H1 (cell line): Measurements from ENCODE around the gene STK32A. TPM values are rescaled to one million over a fixed set of nuclear protein-coding genes. Genes with fewer than 3 reads are reported as not detected.

Experiments
- CTCF ChIA-PET: fragments of 300-600 bp; sonication (Branson Sonifier 250); formaldehyde crosslinking; loops from one replicate; lab custom pipeline; 2021; ENCODE audit not compliant: partially characterized antibody; lab: Charles Lee
- POLR2A ChIA-PET: fragments of 300-600 bp; sonication (Branson Sonifier 250); formaldehyde crosslinking; loops from one replicate; lab custom pipeline; 2021; ENCODE audit warnings: inconsistent platforms; ENCODE audit not compliant: partially characterized antibody; lab: Charles Lee
- DNase-seq, 2 experiments: peaks; one replicate each; pipeline versions ENCODE4 v3.0.0 to v3.0.0-alpha.2; 2010 to 2022; ENCODE audit warnings: low spot score in 2 of 2, low read depth in 1 of 2, mixed read lengths in 1 of 2
- FAIRE-seq: peaks from 2 replicates; lab custom pipeline; 2011; peaks lifted over from hg19 to GRCh38; lab: Jason Lieb, UNC
- H2AFZ ChIP-seq: 2 replicates; pipeline ENCODE4 v1.8.1; 2012; ENCODE audit warnings: low read length, inconsistent platforms
- H2AK5ac ChIP-seq: 2 replicates; pipeline ENCODE4 v1.6.1; 2013; ENCODE audit warnings: low read depth, low read length
- H2BK120ac ChIP-seq: replicated peaks from 2 replicates; pipeline ENCODE3; 2013; ENCODE audit warnings: low read depth, low read length, inconsistent platforms
- H2BK12ac ChIP-seq: 2 replicates; pipeline ENCODE4 v1.6.1; 2013; ENCODE audit warnings: low read depth, low read length
- H2BK15ac ChIP-seq: 2 replicates; pipeline ENCODE4 v1.6.1; 2013; ENCODE audit warnings: low read length
- H2BK20ac ChIP-seq: 2 replicates; pipeline ENCODE4 v1.6.1; 2013; ENCODE audit warnings: low read length
- H2BK5ac ChIP-seq: 2 replicates; pipeline ENCODE4 v1.6.1; 2013; ENCODE audit warnings: low read depth, low read length
- H3K14ac ChIP-seq: 2 replicates; pipeline ENCODE4 v1.6.1; 2013; ENCODE audit warnings: inconsistent platforms; ENCODE audit not compliant: insufficient read length
- H3K18ac ChIP-seq: 2 replicates; pipeline ENCODE4 v1.6.1; 2013; ENCODE audit warnings: low read length; ENCODE audit errors: extremely low read depth
- H3K23ac ChIP-seq: 2 replicates; pipeline ENCODE4 v1.6.1; 2013; ENCODE audit warnings: inconsistent platforms; ENCODE audit not compliant: insufficient read length
- H3K23me2 ChIP-seq: 2 replicates; pipeline ENCODE4 v1.6.1; 2013; ENCODE audit warnings: low read depth, low read length
- H3K27ac ChIP-seq: 2 replicates; pipeline ENCODE4 v1.6.1; 2011; ENCODE audit warnings: low read depth, low read length, inconsistent platforms
- H3K27me3 ChIP-seq, 4 experiments: replicated peaks in 1 of 4; 1 replicate in 1 of 4; 2 replicates in 3 of 4; pipeline versions ENCODE4 v1.6.1 to v1.8.1; 2011 to 2013; ENCODE audit warnings: low read length in 3 of 4, mild to moderate bottlenecking in 3 of 4, inconsistent platforms in 2 of 4, mixed read lengths in 2 of 4, moderate library complexity in 1 of 4; ENCODE audit not compliant: control insufficient read depth in 3 of 4, insufficient read depth in 3 of 4; ENCODE audit errors: extremely low read depth in 1 of 4
- H3K36me3 ChIP-seq, 4 experiments: 2 replicates each; pipeline versions ENCODE4 v1.6.1 to v1.8.1; 2011 to 2013; ENCODE audit warnings: mild to moderate bottlenecking in 4 of 4, low read length in 3 of 4, moderate library complexity in 2 of 4, control low read depth in 1 of 4, inconsistent platforms in 1 of 4; ENCODE audit not compliant: insufficient read depth in 4 of 4, control insufficient read depth in 2 of 4
- H3K4ac ChIP-seq: replicated peaks from 2 replicates; pipeline ENCODE3; 2013; ENCODE audit warnings: low read length, low read depth, mixed read lengths, inconsistent platforms; ENCODE audit not compliant: insufficient read length
- H3K4me1 ChIP-seq, 4 experiments: replicated peaks in 1 of 4; 1 replicate in 1 of 4; 2 replicates in 3 of 4; pipeline versions ENCODE4 v1.6.1 to v1.8.1; 2011 to 2013; ENCODE audit warnings: low read length in 3 of 4, inconsistent platforms in 2 of 4, mixed read lengths in 1 of 4; ENCODE audit not compliant: insufficient read depth in 4 of 4, control insufficient read depth in 3 of 4
- H3K4me2 ChIP-seq, 2 experiments: 2 replicates each; pipeline versions ENCODE4 v1.6.1 to v1.8.1; 2011 to 2013; ENCODE audit warnings: low read depth in 2 of 2, low read length in 2 of 2, control low read depth in 1 of 2, inconsistent platforms in 1 of 2, mild to moderate bottlenecking in 1 of 2; ENCODE audit not compliant: insufficient read depth in 1 of 2
- H3K4me3 ChIP-seq, 4 experiments: fragments of 200-600, 300-600 bp in 1 of 4; sonication (generic), shearing (Covaris generic), sonication (Bioruptor Twin) in 1 of 4; 2 replicates each; pipeline versions ENCODE4 v1.5.1 to v1.8.1; 2011 to 2016; ENCODE audit warnings: low read length in 4 of 4, low read depth in 3 of 4, control low read depth in 2 of 4, inconsistent platforms in 2 of 4, mild to moderate bottlenecking in 2 of 4, mixed read lengths in 1 of 4, moderate library complexity in 1 of 4; ENCODE audit not compliant: insufficient read depth in 2 of 4; ENCODE audit errors: extremely low read depth in 1 of 4
- H3K56ac ChIP-seq: replicated peaks from 2 replicates; pipeline ENCODE3; 2013; ENCODE audit warnings: low read depth, mild to moderate bottlenecking, mixed read lengths, low read length, inconsistent platforms; ENCODE audit not compliant: insufficient read length
- H3K79me1 ChIP-seq: 2 replicates; pipeline ENCODE4 v1.6.1; 2013; ENCODE audit warnings: low read depth, low read length, control low read depth
- H3K79me2 ChIP-seq, 2 experiments: 2 replicates each; pipeline versions ENCODE4 v1.6.1 to v1.8.1; 2012 to 2013; ENCODE audit warnings: low read length in 2 of 2, mild to moderate bottlenecking in 2 of 2, inconsistent platforms in 1 of 2; ENCODE audit not compliant: insufficient read depth in 2 of 2, control insufficient read depth in 1 of 2
- H3K9ac ChIP-seq, 4 experiments: replicated peaks in 1 of 4; 1 replicate in 1 of 4; 2 replicates in 3 of 4; pipeline versions ENCODE4 v1.6.1 to v1.8.1; 2011 to 2013; ENCODE audit warnings: low read depth in 3 of 4, low read length in 3 of 4, control low read depth in 2 of 4, mild to moderate bottlenecking in 2 of 4, moderate library complexity in 2 of 4, inconsistent platforms in 1 of 4; ENCODE audit errors: extremely low read depth in 1 of 4
- H3K9me3 ChIP-seq, 2 experiments: 2 replicates each; pipeline versions ENCODE4 v1.6.1 to v1.8.1; 2012 to 2013; ENCODE audit warnings: mild to moderate bottlenecking in 2 of 2, moderate library complexity in 2 of 2, control low read depth in 1 of 2, inconsistent platforms in 1 of 2, low read depth in 1 of 2, low read length in 1 of 2, mixed read lengths in 1 of 2; ENCODE audit not compliant: insufficient read depth in 2 of 2
- H4K20me1 ChIP-seq, 2 experiments: replicated peaks in 1 of 2; 2 replicates each; pipeline versions ENCODE3 to v1.8.1; 2011 to 2013; ENCODE audit warnings: inconsistent platforms in 2 of 2, low read length in 2 of 2, mild to moderate bottlenecking in 1 of 2; ENCODE audit not compliant: insufficient read depth in 2 of 2, control insufficient read depth in 1 of 2
- H4K5ac ChIP-seq: 2 replicates; pipeline ENCODE4 v1.6.1; 2013; ENCODE audit warnings: low read length, low read depth, mixed read lengths, inconsistent platforms; ENCODE audit not compliant: insufficient read length
- H4K8ac ChIP-seq: 2 replicates; pipeline ENCODE4 v1.8.0; 2013; ENCODE audit warnings: mild to moderate bottlenecking, moderate library complexity, low read length, inconsistent platforms; ENCODE audit not compliant: insufficient read depth; ENCODE audit errors: extremely low read depth
- H4K91ac ChIP-seq: replicated peaks from 2 replicates; pipeline ENCODE3; 2013; ENCODE audit warnings: low read length, mixed read lengths, inconsistent platforms; ENCODE audit not compliant: insufficient read length
- BCL11A ChIP-seq, 2 experiments: IDR thresholded peaks; one replicate each; pipeline ENCODE4 v1.6.1; 2011; ENCODE audit warnings: low read depth in 2 of 2, low read length in 2 of 2, mild to moderate bottlenecking in 2 of 2
- KDM1A ChIP-seq: fragments of 200-600, 300-600 bp; sonication (generic); IDR thresholded peaks from 2 replicates; pipeline ENCODE4 v1.7.1; 2016; ENCODE audit warnings: mild to moderate bottlenecking, low read length, borderline replicate concordance
- POLR2A ChIP-seq, 2 experiments: IDR thresholded peaks; 1 replicate in 1 of 2; 2 replicates in 1 of 2; pipeline ENCODE4 v1.6.1; 2011; ENCODE audit warnings: low read depth in 2 of 2, low read length in 2 of 2, mild to moderate bottlenecking in 2 of 2; ENCODE audit errors: control extremely low read depth in 1 of 2
- SIRT6 ChIP-seq: IDR thresholded peaks from one replicate; pipeline ENCODE4 v1.7.1; 2012; ENCODE audit warnings: low read length, inconsistent platforms
- SIX5 ChIP-seq: IDR thresholded peaks from 2 replicates; pipeline ENCODE4 v1.6.1; 2011; ENCODE audit warnings: mild to moderate bottlenecking, low read depth, low read length
- ZNF274 ChIP-seq: IDR thresholded peaks from 2 replicates; pipeline ENCODE4 v1.7.0; 2012; ENCODE audit warnings: low read length, borderline replicate concordance; ENCODE audit errors: extremely low read depth
- WGBS, 2 experiments: shearing (Covaris generic) in 1 of 2; methylation state at CpG; one replicate each; pipeline versions ENCODE4 v1.1.6 to v1.1.7; 2013 to 2015; ENCODE audit warnings: low lambda C conversion rate in 2 of 2, mixed read lengths in 2 of 2, inconsistent platforms in 1 of 2, low coverage in 1 of 2, missing lambda C conversion rate in 1 of 2; ENCODE audit not compliant: insufficient replicate concordance in 2 of 2, insufficient coverage in 1 of 2, insufficient read length in 1 of 2; ENCODE audit errors: extremely low coverage in 1 of 2, missing lambda C conversion rate in 1 of 2; 5-methylcytosine and 5-hydroxymethylcytosine counted together
- polyA plus RNA-seq, 7 experiments: library from polyadenylated mRNA; depleted of rRNA in 3 of 7; stranded (reverse) in 5 of 7; unstranded in 2 of 7; fragments of >200 nt in 5 of 7; fragments of 200-250 nt in 2 of 7; gene quantifications; 1 replicate in 5 of 7; 2 replicates in 1 of 7; 4 replicates in 1 of 7; pipeline versions ENCODE4 v1.2.1 to v1.2.3, GENCODE V29; 2011 to 2013; ENCODE audit warnings: missing spikeins in 2 of 7, mixed read lengths in 2 of 7
- total RNA-seq: library from RNA; stranded (reverse); fragmentation: NEBNext Ultra II Directional; extraction: Animal tissue kit (Norgen Biotek cat#: 25700); gene quantifications from 2 replicates; pipeline ENCODE4 v1.2.1, GENCODE V29; 2021
- TF ChIP-seq, protein P1 (sequence below): IDR thresholded peaks from 2 replicates; pipeline ENCODE4 v1.6.1; 2012; ENCODE audit warnings: inconsistent platforms

The STK32A gene
- total and polyA plus RNA-seq, 2 of the 8 experiments (the other 6 are each of a cell fraction or from before 2014, with no cell fraction given) = 1.3 to 2.5 TPM

GRCh38 chr5:147309621-147310020, 74.8 kb downstream of the STK32A start:
- CTCF ChIA-PET = no interaction called here
- no peak overlapping the region for H3K9ac ChIP-seq

More at GRCh38 chr5:147309621-147310020, 74.8 kb downstream of the STK32A start:
- WGBS, 2 experiments = 74% methylated on average over 4 of the region's 4 CpGs; no CpG with 5 or more reads in 1 of the 2 experiments
- Histone ChIP-seq H2BK20ac (no peak overlapping the region), H3K79me1 (no peaks in the 10 kb centered on the region), H3K14ac (no peak overlapping the region), H2BK12ac (no peak overlapping the region), H3K27me3 (no peaks in the 10 kb centered on the region), H4K20me1 (no peaks in the 10 kb centered on the region), H3K56ac (no peak overlapping the region), H3K79me2 (no peaks in the 10 kb centered on the region), H3K36me3 (no peaks in the 10 kb centered on the region), H4K8ac (no peak overlapping the region), H3K23me2 (no peaks in the 10 kb centered on the region), H3K4me2 (no peak overlapping the region), H2BK5ac (no peak overlapping the region), H3K4ac (no peak overlapping the region), H3K9me3 (no peaks in the 10 kb centered on the region), H3K23ac (no peak overlapping the region), H3K27ac (no peak overlapping the region), H2BK120ac (no peak overlapping the region), H4K5ac (no peak overlapping the region), H3K4me1 (0 out of 7 replicates have a peak, but pooled peaks cover 0 to 1% (median 0%) of the 10 kb centered on the region in 4 experiments), H3K4me3 (no peak overlapping the region), H4K91ac (no peak overlapping the region), H2AK5ac (no peak overlapping the region), H3K18ac (no peak overlapping the region), H2AFZ (no peak overlapping the region), H2BK15ac (no peak overlapping the region)
- TF ChIP-seq KDM1A (no peak), ZNF274 (no peak), SIX5 (no peak), SIRT6 (no peak), BCL11A (IDR thresholded peaks at IDR 0.05; ENCODE audit: low read depth in 2 of 2, low read length in 2 of 2) (no peak), POLR2A (IDR thresholded peaks at IDR 0.05; ENCODE audit: control extremely low read depth in 1 of 2, low read depth in 2 of 2, low read length in 2 of 2) (no peak)
- TF ChIP-seq, protein P1, sequence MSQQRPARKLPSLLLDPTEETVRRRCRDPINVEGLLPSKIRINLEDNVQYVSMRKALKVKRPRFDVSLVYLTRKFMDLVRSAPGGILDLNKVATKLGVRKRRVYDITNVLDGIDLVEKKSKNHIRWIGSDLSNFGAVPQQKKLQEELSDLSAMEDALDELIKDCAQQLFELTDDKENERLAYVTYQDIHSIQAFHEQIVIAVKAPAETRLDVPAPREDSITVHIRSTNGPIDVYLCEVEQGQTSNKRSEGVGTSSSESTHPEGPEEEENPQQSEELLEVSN = no peak
- FAIRE-seq (no peak), DNase-seq (no peak)
- POLR2A ChIA-PET = no interaction called here
